ENCODE data around the gene CDKN1B.

GRCh38 chr12:12669020-12669419 is 48.1 kb upstream of the CDKN1B start:
- TF ChIP-seq CTCF (IDR thresholded peaks at IDR 0.05 in 2 of 3, conservative IDR thresholded peaks at IDR 0.05 in 1 of 3; ENCODE audit: borderline replicate concordance in 1 of 3, insufficient read depth in 1 of 3, low read depth in 2 of 3, low read length in 2 of 3) (no peak), ZNF274 (IDR thresholded peaks at IDR 0.05; ENCODE audit: low read depth, low read length) (no peak), SRF (IDR thresholded peaks at IDR 0.05; ENCODE audit: low read depth) (no peak), POLR2AphosphoS5 (IDR thresholded peaks at IDR 0.05; ENCODE audit: low read depth, low read length) (no peak), POLR2A (IDR thresholded peaks at IDR 0.05; ENCODE audit: borderline replicate concordance, extremely low read depth, insufficient read depth, insufficient read length) (no peak), EZH2phosphoT487 (IDR thresholded peaks at IDR 0.05; ENCODE audit: borderline replicate concordance) (no peak), SIN3A (IDR thresholded peaks at IDR 0.05; ENCODE audit: low read depth) (no peak), ELF1 (IDR thresholded peaks at IDR 0.05; ENCODE audit: borderline replicate concordance, low read depth) (no peak), EZH2 (IDR thresholded peaks at IDR 0.05) (no peak), TCF7L2 (IDR thresholded peaks at IDR 0.05; ENCODE audit: borderline replicate concordance, extremely low read depth, insufficient read depth, insufficient read length) (no peak), YY1 (IDR thresholded peaks at IDR 0.05; ENCODE audit: extremely low read depth, insufficient replicate concordance, low read depth, low read length) (no peak)
